Stimulated activated CD4-positive, alpha-beta T cell treated with anti-CD3 and anti-CD28 coated beads, Interleukin-1b, Interleukin-23, amount 100 ng/mL, for 24 hours (primary cell): ENCODE results near the gene STPG2.
"Not testable (repeated sequence)": the region's sequence is repeated elsewhere in the genome, so short reads cannot be mapped to it uniquely, and the experiment has no call there.

Experiments used
- DNase-seq, 4 experiments: peaks; one replicate each; pipeline ENCODE4 v3.0.0-alpha.2; 2020; ENCODE audit warnings: low read depth in 4 of 4, low spot score in 1 of 4

The STPG2 gene

DNA sequence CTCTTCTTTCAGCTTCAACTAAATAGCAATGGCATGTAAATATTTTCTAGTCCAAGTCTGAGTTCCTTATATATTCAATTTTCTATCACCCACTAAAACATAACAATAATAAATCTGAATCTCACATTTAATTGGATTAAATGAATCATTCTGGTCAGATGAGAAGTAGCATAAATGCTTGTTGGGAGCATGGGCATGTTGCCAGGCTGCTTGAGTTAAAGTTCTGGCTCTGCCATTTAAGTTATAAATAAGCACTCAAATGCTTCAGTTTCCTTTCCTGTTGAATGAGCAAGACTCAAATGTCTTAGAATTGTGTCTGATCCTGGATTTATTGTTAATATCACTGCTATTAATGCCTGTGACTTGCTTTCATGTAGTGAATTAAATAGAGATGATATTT lies 496.3 kb downstream of the STPG2 start:
- no peak for DNase-seq

DNA sequence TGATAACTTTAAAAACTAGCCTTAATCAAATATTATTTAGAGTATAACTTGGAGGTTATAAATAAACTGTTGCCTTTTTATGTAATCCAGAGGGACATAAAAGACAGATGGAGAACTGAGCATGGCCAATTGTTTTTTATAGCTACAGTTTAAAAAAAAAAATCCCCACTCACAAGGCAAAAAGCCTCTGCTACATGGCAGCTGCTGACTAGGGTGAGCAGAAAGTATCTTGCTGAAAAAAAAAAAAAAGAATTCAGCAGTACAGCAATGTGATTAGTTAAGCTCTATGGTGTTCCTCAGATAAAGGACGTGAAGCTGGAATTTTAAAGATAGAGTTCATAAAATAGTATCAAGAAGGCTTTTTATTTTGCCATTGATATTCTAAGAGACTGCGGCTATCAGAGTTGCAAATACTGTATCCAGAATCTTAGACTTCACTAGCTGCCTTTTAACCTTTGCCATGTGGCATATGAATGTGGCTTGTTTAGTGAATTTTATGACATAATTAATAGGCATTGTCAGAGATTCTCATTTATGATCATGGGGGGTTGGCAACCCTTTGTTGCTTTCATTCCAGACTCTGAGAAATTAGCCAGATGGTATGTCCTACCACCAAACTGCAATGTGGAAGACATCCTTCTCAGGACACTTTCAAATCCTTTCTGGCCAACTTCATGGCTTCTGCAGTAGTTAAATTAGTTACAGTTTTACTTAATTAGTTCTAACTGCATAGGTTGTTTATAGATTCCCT lies 498.0 kb downstream of the STPG2 start:
- DNase-seq = no peak

DNA sequence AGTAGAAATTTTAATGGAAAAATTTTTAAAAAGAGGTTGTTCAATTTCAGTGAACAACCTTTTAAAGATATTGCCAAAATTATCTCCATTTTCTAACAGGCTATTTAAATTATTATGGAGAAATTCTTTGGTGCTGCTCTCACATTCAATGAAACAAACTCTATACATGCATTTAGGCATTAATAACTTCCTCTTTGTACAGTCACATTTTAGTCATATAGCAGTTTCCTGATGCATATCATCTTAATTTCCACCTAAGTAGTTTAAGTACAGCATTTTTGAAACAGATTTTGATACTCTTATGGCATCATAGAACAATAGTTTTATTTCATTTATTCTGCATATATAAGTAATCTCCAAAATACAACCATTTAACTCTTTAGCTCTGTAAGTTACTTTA lies 500.1 kb downstream of the STPG2 start:
- no peak for DNase-seq

DNA sequence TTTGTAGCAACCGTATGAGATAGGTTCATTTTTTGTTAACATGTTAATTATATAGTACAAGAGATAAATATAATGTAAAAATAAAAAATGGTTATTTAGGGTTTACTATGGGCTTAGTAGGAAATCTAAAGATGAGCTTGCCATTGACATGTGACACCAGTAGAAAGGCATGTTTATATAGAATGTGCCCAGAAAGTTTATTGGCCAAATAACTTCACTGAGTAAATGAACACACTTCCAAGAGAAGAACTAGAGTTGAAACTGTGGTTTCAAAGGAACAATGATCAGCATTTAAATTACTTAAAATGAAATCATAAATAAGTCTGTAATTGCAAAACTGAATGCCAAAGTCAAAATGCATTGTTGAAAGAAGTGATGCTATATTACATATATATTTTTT lies 503.3 kb downstream of the STPG2 start:
- no peak for DNase-seq

DNA sequence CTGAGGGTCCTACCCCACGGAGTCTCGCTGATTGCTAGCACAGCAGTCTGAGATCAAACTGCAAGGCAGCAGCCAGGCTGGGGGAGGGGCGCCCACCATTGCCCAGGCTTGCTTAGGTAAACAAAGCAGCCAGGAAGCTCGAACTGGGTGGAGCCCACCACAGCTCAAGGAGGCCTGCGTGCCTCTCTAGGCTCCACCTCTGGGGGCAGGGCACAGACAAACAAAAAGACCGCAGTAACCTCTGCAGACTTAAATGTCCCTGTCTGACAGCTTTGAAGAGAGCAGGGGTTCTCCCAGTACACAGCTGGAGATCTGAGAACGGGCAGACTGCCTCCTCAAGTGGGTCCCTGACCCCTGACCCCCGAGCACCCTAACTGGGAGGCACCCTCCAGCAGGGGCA lies 509.4 kb downstream of the STPG2 start:
- not testable (repeated sequence) for DNase-seq

DNA sequence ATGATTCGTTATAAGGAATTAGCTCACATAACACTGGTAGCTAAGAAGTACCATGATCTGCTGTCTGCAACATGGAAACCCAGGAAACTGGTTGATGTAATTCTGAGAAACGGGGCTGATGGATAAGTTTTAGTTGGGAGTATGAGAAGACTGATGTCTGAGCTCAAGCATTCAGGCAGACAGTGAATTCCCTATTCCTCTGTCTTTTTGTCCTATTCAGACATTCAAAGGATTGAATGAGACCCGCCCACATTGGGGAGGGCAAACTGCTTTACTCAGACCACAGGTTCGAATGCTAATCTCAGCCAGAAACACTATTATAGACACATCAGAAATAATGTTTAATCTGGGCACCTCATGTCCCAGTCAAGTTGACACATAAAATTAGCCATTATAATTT lies 515.5 kb downstream of the STPG2 start:
- no peak for DNase-seq

DNA sequence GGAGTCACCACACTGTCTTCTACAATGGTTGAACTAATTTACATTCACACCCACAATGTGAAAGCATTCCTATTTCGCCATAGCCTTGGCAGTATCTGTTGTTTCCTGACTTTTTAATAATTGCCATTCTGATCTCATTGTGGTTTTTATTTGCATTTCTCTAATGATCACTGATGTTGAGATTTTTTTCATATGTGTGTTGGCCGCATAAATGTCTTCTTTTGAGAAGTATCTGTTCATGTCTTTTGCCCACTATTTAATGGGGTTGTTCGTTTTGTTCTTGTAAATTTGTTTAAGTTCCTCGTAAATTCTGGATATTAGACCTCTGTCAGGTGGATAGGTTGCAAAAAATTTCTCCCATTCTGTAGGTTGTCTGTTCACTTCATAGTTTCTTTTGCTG lies 519.1 kb downstream of the STPG2 start:
- no peak for DNase-seq

DNA sequence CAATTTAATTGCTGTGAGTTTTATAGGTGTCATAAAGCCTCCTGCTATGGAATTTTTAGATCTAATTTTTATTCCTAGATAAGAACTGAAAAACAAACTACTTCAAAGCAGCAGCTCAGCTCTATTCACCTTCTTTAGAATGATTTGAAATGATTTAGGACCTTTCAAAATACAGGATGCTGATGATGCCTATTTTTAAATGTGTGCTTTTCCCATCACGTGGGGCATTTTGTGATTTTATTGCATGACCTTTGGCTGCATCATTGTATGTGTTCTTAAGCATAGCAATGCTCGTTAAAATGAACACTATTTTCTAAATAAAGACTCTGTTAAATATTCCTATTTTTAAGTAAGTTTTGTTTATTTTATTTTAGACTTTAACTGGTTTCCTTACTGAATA lies 537.3 kb downstream of the STPG2 start:
- DNase-seq = no peak

DNA sequence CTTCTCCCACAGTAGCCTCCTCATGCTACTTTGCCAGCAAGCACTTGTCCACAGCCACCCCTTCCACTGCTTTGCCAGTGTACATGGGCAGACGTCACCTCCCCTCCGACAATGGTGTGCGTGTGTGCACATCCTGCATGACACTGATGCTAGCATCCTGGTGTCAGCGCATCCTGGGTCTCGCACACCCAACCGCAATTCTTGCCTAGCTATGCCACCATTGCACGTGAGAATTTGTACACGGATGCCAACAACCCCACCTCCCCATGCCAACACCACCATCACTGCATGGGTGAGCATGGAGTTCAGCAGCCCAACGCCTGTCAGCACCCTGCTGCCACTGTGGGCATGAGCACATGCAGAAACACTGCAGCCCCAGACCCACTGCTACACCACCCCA lies 550.0 kb downstream of the STPG2 start:
- no peak for DNase-seq

DNA sequence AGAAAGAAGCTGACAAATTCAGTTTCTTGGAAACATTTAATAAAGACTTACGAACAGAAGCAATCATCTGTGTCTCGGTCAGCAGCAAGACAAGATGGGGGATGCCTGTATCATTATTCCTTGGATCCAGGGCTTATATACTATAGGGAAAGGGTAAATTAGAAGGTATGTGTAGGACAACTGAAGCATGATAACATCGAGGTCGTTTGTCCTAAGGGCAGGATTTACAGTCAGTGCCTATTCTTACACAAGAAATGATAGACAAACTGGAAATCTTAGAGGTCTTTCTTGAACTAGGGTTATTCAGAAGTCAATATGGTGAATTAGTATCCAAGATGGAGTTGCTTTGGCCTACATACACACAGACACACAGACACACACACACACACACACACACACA lies 553.0 kb downstream of the STPG2 start:
- no peak for DNase-seq

DNA sequence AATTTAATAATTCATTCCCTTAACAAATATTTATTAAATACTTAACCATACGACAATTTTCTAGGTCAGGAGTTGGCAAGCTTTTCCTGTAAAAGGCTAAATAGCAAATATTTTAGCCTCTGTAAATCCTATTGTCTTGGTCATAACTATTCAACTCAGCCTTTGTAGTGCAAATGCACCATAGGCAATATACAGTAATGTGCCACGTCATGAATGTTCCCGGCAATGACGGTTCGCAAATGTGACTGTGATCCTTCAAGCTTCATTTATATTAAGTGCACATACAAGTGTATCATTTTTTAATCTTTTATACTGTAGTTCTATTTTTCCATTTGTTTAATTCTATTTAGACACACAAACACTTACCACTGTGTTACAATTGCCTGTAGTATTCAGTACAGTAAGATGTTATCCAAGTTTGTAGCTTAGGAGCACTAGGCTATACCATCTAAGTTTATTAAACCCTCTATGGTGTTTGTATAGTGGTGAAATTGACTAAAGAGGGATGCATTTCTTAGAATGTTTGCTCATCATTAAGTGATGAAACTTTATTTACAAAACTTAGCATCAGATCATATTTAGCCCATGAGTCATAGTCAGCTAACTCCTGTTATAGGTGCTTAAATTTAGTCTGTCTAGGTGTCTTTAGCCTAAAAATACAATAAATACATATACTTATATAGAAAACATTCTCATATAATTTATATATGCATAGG lies 553.6 kb downstream of the STPG2 start:
- no peak for DNase-seq

DNA sequence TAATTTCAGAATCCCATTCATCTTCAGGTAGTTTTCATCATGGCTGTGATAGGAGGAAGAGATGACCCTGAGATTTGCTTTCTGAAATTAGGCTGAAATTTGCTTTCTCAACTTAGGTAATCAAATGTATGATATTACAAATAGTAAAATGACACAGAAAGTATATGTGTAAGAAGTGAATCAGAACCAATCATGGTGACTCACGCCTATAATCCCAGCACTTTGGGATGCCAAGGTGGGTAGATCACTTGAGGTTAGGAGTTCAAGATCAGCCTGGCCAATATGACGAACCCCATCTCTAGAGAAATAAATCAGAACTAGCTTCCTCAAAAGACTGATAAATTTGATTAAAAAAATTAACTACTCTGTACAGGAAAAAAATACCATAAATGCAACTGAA lies 555.4 kb downstream of the STPG2 start:
- no peak for DNase-seq

DNA sequence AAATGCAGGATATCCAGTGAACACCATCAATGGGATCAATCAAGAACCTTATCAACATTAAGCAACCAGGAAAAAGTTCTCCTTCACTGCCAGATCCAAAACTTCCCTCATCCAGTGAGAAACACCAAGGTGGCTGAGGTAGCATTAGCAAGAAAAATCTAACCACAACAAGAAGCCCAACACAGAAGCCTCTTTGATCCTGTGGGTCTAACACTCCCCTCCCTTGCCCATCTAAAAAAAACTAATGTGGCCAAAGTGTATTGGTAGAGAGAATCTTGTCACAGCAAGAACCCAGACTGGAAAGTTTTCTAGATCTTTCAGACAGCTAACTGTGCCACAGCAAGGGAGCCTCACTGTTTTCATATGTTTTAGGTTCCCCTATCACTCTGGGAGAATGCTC lies 558.0 kb downstream of the STPG2 start:
- no peak for DNase-seq

DNA sequence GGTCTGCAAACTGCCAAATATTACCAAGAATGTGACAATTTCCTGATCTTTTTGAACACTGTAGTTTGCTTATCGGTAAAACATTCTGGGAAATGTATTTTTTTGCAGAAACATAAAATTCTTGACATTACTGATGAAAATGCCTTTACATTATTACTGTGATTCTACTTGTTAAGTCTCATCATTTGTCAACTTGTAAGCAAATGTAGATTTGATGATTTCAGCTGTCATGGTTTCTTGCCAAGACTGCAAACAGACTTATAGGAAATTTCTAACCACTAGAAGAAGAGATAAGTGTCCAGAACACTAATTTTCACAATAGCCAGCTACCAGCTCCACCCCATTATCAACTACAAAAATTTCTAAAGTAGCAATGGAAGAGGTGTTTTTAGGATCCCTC lies 560.4 kb downstream of the STPG2 start:
- DNase-seq = no peak

DNA sequence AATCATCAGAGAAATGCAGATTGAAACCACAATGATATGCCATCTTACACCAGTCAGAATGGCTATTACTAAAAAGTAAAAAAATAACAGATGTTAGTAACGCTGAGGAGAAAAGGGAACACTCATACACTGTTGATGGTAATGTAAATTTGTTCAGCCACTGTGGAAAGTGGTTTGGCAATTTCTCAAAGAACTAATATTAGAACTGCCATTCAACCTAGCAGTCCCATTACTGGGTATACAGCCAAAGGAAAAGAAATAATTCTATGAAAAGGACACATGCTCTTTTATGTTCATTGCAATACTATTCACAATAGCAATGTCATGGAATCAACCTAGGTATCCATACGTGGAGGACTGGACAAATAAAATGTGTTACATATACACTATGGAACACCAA lies 566.3 kb downstream of the STPG2 start:
- no peak for DNase-seq

DNA sequence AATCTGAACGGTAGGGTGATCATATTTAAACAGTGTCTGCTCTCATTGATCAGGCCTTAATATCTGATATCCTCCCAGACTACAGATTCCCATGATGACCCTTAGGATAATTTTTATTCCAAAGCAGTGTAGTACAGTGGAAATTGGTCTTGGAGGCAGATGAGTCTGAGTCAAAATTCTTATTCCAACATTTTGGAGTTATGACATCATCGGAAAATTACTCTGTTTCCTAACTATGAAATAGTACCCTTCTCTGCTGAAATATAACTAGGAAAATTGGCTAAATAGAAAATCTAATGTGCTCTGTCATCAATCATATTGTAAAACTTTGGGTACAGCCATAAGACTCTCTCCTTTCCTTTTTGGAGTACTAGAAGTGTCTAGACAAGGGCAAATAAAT lies 583.3 kb downstream of the STPG2 start:
- no peak for DNase-seq

DNA sequence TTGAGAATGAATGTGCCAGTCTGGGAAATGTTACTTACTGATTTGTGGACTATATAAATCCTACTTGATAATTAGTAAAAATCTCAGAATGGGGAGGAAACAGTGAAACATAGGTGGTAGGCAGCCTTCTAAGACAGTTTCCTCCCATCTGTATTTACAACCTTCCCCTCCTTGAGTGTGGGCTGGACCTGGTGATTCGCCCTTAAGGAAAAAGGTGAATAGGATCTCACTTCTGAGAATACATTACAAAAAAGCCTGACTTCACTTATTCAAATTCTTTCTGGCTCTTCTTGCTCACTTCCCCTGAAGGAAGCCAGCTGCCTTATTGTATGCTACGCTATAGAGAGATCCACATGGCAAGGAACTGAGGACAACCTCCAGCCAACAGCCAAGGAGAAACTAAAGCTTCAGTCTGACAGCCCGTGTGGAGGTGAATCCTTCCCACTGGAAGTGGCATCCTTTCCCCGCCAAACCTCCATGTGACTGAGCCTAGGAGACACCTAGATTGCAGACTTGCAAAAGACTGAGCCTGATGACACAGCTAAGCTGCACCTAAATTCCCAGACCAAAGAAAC lies 585.0 kb downstream of the STPG2 start:
- no peak for DNase-seq

DNA sequence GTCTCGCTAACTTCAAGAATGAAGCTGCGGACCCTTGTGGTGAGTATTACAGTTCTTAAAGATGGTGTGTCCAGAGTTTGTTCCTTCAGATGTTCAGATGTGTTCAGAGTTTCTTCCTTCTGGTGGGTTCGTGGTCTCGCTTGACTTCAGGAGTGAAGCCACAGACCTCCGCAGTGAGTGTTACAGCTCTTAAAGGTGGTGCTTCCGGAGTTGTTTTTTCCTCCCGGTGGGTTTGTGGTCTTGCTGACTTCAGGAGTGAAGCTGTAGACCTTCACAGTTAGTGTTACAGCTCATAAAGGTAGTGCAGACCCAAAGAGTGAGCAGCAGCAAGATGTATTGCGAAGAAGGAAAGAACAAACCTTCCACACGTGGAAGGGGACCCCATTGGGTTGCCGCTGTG lies 592.6 kb downstream of the STPG2 start:
- DNase-seq = not testable (repeated sequence)

DNA sequence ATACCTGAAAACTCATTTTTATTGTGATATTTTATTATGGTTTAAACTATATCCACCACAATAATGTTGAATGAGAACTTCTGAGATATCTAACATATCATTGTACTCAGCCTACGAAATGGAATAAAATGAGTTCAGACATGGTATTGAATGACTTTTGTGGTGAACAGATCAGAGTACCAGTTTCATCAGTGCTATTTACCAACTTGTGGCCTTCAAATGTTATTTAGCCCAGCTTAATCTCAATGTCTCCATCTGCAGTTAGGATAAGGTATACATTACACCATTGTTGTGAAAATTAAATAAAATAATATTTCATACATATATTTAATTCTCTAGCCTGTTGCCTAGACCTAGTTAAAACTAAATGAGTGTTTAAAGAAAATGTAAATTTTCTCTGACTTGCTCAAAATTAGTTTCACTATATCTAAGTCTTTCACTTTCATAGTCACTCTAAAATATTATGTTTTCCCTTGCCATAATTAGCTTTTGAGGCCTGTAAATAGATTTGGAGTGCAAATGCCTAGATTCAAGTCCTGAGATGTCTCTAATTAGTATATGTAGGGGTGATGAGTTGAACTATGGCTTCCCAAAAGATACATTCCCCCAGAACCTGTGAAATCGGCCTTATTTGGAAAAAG lies 594.2 kb downstream of the STPG2 start:
- no peak for DNase-seq

DNA sequence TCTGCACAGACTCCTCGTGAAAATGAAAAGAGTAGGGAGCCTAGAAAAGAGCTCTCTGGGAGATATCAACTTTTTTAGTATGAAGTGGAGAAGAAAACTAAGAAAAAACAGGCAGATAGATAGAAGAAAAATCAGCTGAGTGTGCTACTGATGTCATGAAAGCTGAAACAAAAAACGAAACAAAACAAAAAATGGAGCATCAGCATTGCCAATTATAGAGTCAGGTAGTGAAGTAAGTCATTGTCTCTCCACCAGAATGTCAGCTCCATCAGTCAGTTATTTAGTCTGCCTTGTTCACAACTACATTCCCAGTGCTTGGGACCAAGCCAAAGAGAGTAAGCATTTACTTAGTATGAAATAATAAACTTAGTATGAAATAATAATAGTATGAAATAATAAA lies 595.1 kb downstream of the STPG2 start:
- no peak for DNase-seq

DNA sequence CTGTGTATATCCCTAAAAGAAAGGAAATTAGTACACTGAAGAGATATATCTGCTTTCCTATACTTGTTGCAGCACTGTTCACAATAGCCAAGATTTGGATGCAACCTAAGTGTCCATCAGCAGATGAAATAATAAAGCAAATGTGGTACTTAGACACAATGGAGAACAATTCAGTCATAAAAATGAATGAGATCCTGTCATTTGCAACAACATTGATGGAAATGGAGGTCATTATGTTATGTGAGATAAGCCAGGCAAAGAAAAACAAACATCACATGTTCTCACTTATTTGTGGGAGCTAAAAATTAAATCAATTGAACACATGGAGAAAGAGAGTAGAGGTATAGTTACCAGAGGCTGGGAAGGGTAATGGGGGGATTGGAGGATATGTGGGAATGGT lies 611.9 kb downstream of the STPG2 start:
- DNase-seq = no peak

DNA sequence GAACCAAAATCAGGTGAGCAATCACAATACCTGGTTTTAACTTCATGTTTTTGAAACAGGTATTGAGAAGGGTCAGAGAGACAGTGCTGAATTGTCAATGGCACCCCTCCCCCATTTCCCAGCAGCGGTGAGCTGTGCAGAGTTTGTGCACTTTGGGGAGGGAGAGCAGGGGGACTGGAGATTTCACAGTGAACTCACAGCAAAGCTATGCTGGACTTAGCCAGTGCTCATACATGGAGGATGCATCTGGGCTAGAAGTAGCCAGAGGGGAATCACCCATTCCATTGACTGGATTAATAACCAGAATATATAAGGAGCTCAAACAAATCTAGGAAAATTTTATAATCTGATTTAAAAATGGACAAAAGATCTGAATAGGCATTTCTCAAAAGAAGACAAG lies 612.6 kb downstream of the STPG2 start:
- DNase-seq = no peak
